Right ventricle myocardium superior (tissue), 1 donor: Measurements from ENCODE around the gene ALDH3B1. TPM values are rescaled to one million over a fixed set of nuclear protein-coding genes. Genes with fewer than 3 reads are reported as not detected.
A peak's percentile ranks its signal among the peaks of the same experiment; 100 is the strongest.

Experiments
- ATAC-seq: fragments of 200-7000 bp; cut with Tn5 transposase; one replicate; pipeline ENCODE4 v1.9.1; 2020; ENCODE audit warnings: mild to moderate bottlenecking; ENCODE audit not compliant: poor library complexity
- DNase-seq: peaks from one replicate; pipeline ENCODE4 v3.0.0-alpha.2; 2020
- intact Hi-C: fragments of 100-400 bp; cut with DNase I; formaldehyde crosslinking; loops from one replicate; pipeline ENCODE4 v1.11.2; 2022
- total RNA-seq: library from RNA; stranded (reverse); fragmentation: NEBNext Ultra II Directional; extraction: Animal tissue kit (Norgen Biotek cat#: 25700); gene quantifications from one replicate; pipeline ENCODE4 v1.2.1, GENCODE V29; 2021
- donor health status: DM: no; HTN: yes; CAD: no; lungs with severe emphysema.

ALDH3B1 gene
- total RNA-seq, 1 donor from 2014 or later: 4.4 TPM

DNA sequence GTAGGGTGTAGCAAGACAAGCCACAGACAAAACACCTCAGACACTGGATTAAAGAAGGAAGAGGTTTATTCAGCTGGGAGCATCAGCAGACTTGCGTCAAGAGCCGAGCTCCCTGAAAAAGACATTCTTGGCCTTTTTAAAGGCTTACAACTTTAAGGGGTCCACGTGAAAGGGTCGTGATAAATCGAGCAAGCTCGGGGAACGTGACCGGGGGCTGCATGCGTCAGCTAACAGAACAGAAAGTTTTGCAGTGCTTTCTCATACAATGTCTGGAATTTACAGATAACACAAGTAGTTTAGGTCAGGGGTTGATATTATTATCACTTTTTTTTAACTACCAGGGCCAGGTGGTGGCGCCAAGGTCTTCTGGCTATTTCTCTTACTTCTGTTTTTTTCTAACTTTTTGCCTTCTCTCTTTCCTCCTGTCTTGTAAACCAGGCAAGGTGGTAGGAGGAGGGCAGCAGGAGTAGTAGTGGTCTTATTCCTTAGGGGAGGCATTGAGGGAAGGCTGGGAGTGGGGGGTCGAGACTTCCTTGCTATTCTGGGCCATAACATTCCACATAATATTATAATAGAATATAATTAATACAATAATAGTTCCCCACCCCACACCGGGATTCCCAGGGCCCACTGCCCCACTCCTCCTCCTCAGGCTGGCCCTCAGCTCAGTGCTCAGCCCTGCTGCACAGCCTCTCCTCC is 587 bp upstream of the ALDH3B1 start:
- DNase-seq (peak; percentile 47), ATAC-seq (no peak)
- intact Hi-C loops: no loop called here

DNA sequence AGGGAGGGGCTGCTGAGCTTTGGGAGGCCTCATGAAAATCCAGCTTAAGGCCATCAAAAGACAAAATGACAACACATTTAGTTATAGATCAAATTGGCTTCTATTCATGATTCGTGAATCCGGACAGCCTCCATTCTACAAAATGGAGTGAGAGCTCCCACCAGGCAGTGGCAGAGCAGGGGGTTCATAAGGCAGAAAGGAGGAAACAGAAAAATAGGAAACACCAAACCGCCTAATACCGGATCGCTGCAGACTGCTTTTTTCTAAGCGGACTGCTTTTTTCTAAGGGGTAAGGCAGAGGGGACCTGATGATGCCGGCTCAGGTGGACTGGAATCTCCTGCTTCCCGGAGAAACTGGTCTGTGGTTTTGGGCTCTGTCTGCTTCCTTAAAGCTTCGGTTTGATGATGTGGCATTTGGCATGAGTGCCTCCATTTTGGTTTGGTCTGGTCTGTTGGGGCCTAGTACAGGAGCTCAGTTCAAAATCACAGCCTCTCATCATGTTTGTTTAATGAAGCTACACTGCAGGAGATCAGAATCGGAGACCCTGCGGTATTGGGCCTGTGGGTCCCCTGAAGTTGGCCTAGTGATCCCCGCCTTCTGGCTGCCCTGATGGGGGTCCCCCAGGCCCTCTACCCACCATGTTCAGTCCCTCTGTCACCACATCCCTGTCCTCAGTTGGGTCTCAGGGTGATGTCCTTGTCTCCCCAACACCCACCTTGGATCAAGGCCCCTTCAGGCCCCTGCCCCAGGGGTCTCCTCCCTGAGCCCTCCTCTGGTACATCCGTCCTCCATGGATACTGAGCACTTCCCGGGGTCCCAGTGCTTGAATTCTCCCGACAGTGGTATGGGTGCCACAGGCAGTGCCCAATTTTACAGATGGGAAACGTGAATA is 1.2 kb downstream of the ALDH3B1 start:
- no peak for DNase-seq
- ATAC-seq: no peak
- intact Hi-C loops: no loop called here

DNA sequence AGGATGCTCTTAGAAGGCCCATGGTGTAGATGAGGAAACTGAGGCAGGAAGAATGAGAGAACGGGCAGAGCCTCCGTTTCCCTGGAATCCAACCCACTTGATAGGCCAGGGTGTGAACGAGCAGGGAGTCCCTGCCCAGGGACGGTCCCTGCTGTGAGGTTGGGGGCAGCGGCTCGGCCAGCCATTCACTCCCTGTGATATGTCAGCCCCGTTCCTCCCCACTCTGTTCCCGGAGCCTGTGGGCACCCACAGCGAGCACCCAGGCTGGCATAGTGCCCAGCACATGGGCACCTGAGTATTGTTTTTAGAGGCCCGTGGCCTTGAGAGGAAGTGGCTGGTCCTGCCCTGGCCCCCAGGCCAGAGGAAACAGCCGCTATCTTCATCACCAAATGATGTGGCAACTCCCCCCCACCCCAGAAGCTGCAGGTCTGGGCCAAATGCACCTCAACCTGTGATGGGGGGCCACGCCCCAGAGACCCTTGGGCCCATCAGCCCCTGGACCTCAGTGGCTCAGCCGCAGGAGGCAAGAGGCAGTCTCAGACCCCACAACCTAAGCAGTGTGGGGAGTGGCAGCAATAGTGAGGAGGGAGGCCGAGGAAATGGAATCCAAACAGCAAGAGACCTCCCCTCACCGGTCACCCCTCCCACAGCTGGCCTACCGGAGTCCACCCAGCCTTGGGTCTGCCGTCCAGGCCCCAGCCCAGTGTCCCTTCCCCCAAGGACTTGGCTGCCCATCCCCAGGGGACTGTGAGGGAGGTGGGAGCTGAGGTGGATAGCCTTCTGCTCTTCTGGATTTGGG is 2.1 kb downstream of the ALDH3B1 start:
- ATAC-seq: no peak
- DNase-seq: no peak
- intact Hi-C loops: no loop called here

GRCh38 chr11:68012843-68013610 is 2.9 kb downstream of the ALDH3B1 start:
- DNase-seq: no peak
- intact Hi-C loops: no loop called here
- ATAC-seq: no peak

DNA sequence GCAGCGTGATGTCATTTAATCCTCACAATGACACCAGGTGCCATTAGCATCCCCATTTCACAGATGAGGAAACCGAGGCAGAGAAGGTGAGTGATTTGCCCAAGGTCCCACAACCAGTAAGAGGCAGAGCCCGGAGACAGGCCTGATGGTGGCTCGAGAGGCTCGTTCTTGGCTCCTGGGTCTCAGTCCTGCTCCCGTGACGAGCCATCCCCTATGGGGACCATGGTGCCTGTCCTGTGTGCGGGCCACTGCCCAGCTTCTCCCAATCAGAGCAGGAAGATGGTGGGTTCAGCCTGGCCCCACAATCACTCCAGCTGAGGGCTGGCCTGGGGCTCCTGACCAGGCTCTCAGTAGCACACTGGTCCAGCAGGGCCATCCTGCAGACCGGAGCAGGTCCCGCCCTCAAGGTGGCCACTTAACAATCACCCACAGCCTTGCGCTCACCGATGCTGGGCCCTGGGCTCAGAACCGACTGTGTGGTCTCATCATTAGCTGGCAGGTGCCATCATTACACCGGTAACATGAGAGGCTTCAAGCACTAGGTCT is 3.6 kb downstream of the ALDH3B1 start:
- ATAC-seq: no peak
- no peak for DNase-seq
- intact Hi-C loops: no loop called here

GRCh38 chr11:68014157-68014946 is 4.2 kb downstream of the ALDH3B1 start:
- intact Hi-C loops: no loop called here
- DNase-seq (no peak), ATAC-seq (no peak)

- DNase-seq (no peak), ATAC-seq (no peak)
- intact Hi-C loops: no loop called here
These were observed 4.9 kb downstream of the ALDH3B1 start for GRCh38 chr11:68014947-68015447.

- intact Hi-C loops: no loop called here
- no peak for ATAC-seq
- no peak for DNase-seq
These were observed 5.3 kb downstream of the ALDH3B1 start for GRCh38 chr11:68015467-68015866.

DNA sequence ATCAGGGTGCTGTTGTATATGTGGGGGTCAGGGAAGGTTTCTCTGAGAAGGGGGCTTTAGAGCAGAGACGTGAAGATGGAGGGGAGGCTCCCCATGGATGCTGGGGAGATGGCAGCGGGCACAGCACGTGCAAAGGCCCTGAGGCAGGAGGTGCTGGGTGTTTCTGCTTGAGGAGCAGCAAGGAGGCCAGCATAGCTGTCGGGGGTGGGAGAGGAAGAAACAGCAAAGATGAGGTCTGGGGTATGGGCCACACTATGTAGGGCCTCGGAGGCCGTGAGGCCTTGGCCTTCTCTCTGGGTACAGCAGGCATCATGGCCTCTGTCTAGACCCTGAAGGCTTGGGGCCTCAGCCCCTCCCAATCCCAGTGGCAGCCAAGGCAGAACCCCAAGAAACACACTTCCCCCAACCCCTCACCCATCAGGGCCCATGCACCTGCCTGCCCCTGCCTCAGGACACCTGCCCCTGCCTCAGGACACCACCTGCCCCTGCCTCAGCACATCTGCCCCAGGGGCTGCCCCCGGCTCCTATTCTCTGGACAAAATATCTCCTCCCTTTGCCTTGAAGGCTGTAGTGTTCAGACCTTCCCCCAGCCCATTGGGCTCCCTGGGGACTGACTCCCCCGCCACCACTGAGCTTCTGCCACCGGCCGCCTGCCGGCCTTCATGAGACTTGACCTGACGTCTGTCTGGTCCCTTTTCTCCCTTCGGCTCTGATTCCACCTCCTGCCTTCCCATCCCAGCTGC is 6.2 kb downstream of the ALDH3B1 start:
- intact Hi-C loops: no loop called here
- ATAC-seq: no peak
- no peak for DNase-seq

- intact Hi-C loops: no loop called here
- DNase-seq (no peak), ATAC-seq (no peak)
These were observed 7.0 kb downstream of the ALDH3B1 start for GRCh38 chr11:68016904-68017817.

DNA sequence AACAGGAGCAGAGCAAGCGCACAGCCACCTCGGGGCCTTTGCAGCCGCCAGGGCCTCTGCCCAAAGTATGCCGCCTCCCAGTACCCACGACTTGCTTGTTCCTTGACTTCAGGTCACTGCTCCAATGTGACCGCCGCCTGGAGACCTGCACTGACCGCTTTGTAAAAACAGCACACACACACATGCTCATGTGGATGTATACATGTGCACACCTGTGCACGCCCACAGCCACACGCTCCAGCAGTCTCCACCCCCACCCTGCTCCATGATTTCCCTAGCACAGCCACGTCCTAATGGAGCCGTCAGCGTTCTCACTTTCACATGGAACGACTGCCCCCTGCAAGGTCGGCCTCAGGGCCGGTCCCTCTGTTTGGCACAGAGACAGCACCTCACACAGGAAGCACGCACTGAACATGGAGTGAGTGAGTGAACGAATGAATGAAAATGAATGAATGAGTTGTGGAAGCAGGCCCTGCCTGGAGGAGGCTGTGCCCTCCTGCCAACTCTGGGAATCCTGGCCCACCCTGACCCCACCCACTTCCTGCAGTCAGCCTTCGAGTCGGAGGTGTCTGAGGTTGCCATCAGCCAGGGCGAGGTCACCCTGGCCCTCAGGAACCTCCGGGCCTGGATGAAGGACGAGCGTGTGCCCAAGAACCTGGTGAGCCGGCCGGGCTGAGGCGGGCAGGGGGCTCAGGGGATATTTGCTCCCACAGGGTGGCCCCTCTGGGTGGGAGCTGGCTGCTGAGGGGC is 8.0 kb downstream of the ALDH3B1 start:
- DNase-seq: no peak
- no peak for ATAC-seq
- intact Hi-C loops: no loop called here

DNA sequence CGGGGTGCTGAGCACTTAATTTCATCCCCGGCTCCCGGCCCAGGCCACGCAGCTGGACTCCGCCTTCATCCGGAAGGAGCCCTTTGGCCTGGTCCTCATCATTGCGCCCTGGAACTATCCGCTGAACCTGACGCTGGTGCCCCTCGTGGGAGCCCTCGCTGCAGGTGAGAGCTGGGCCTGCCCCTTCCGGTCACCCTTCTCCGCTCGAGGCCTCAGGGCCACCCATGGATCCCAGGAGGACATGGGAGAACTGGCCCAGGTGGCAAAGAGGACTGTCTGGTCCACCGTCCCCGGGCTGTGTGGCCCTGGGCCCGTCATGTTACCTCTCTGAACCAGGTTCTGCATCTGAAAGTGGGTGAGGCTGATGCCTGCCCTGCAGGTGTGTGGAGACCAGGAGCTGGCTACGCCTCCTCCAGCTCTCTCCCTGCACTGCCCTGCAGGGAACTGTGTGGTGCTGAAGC is 8.6 kb downstream of the ALDH3B1 start:
- DNase-seq: no peak
- no peak for ATAC-seq
- intact Hi-C loops: no loop called here

DNA sequence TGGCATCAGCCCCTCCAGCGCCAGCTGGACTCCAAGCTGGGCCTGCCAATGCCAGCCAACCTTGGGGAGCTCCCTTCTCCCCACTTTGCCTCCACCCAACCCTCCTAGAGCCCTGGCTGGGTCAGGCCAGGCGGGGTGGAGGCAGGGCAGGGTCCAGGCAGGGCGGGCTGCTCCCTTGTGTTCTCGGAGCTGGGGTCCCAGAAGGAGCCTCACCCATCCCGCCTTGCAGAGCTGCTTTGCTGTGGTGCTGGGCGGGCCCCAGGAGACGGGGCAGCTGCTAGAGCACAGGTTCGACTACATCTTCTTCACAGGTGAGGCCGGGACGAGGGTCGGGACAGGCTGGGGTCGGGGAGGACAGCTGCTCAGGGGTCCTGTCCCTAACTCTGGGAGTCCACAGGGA is 9.4 kb downstream of the ALDH3B1 start:
- no peak for DNase-seq
- no peak for ATAC-seq
- intact Hi-C loops: no loop called here

DNA sequence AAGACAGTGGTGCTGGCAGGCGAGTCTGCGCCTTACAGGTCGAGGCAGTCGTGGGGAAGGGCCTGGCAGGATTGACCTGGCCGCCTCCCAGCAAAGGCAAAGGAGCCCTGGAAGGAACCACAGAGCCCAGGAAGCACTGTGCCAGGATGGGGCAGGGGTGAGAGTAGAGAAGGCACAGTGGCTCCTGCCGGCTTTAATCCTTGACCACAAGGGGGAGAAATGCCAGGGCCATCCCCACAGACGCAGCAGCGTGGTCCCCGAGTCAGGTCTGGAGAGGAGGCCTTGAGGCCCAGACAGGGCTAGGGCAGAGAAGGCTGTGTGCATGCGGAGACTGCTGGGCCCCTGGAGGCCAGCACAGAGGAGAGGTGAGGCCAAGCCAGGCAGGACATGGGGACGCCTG is 10.4 kb downstream of the ALDH3B1 start:
- ATAC-seq (no peak), DNase-seq (no peak)
- intact Hi-C loops: no loop called here

GRCh38 chr11:68021167-68021787 is 11.2 kb downstream of the ALDH3B1 start:
- DNase-seq: no peak
- ATAC-seq: peak; percentile 46
- intact Hi-C loops: no loop called here
